Measurements from ENCODE around the gene ATF1. TPM values are rescaled to one million over a fixed set of nuclear protein-coding genes. Genes with fewer than 3 reads are reported as not detected.
A peak's percentile ranks its signal among the peaks of the same experiment; 100 is the strongest.

Gene ATF1
- total RNA-seq, 1 donor from 2014 or later = 47.0 TPM

DNA sequence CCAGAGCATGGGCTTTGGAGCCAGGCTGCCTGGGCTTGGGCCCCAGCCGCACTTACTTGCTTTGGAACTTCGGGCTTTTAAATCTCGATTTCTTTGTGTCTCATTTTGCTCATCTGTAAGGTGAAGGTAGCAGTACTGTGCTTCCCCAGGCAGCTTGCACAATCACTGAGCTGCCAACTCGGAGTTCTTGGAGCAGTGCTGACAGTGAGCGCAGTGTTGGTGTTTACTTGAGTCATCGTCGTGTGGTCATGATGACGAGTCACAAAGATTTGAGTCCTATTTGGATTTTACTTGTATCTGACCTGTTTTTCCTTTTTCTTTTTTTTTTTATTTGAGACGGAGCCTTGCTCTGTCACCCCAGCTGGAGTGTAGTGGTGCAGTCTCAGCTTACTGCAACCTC is 31.3 kb upstream of the ATF1 start:
- Histone ChIP-seq H3K36me3 (peaks cover 100% of the 10 kb centered on the region), H3K27ac (no peak overlapping the region), H3K9me3 (no peaks in the 10 kb centered on the region), H3K4me1 (no peaks in the 10 kb centered on the region), H3K4me3 (no peak overlapping the region), H3K27me3 (ENCODE audit: low read depth) (no peaks in the 10 kb centered on the region)
- ATAC-seq (no peak), DNase-seq (no peak)
- intact Hi-C loops (cut with DNase I) = no loop called here
- TF ChIP-seq, protein P1, sequence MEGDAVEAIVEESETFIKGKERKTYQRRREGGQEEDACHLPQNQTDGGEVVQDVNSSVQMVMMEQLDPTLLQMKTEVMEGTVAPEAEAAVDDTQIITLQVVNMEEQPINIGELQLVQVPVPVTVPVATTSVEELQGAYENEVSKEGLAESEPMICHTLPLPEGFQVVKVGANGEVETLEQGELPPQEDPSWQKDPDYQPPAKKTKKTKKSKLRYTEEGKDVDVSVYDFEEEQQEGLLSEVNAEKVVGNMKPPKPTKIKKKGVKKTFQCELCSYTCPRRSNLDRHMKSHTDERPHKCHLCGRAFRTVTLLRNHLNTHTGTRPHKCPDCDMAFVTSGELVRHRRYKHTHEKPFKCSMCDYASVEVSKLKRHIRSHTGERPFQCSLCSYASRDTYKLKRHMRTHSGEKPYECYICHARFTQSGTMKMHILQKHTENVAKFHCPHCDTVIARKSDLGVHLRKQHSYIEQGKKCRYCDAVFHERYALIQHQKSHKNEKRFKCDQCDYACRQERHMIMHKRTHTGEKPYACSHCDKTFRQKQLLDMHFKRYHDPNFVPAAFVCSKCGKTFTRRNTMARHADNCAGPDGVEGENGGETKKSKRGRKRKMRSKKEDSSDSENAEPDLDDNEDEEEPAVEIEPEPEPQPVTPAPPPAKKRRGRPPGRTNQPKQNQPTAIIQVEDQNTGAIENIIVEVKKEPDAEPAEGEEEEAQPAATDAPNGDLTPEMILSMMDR (IDR thresholded peaks at IDR 0.05) = no peak

DNA sequence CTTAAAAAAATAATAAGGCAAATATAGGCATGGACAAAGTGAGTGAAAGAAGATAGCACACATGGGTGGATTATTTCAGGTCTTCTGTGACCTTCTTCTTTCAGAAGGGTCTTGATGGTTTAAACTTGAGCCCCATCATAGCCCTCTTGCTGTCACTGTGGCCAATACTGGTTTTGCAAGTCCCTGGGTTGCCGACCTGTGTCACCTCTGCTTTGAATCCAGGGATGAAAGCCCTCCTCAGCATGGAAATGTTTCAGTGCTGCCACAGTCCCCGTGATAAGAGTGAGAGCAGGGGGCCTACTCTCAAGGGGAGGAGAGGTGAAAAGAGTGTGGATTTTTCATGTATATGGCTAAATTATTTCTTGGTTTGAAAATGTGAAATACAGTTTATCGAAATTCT is 30.2 kb upstream of the ATF1 start:
- no peak overlapping the region for H3K4me3 ChIP-seq
- TF ChIP-seq, protein P1 (IDR thresholded peaks at IDR 0.05) = no peak
- no peak overlapping the region for H3K27ac ChIP-seq
- ATAC-seq (no peak), DNase-seq (no peak)
- no peaks in the 10 kb centered on the region for H3K27me3 ChIP-seq (ENCODE audit: low read depth)
- H3K36me3 ChIP-seq = peaks cover 100% of the 10 kb centered on the region
- H3K9me3 ChIP-seq = no peaks in the 10 kb centered on the region
- H3K4me1 ChIP-seq = no peaks in the 10 kb centered on the region
- intact Hi-C loops (cut with DNase I) = no loop called here

DNA sequence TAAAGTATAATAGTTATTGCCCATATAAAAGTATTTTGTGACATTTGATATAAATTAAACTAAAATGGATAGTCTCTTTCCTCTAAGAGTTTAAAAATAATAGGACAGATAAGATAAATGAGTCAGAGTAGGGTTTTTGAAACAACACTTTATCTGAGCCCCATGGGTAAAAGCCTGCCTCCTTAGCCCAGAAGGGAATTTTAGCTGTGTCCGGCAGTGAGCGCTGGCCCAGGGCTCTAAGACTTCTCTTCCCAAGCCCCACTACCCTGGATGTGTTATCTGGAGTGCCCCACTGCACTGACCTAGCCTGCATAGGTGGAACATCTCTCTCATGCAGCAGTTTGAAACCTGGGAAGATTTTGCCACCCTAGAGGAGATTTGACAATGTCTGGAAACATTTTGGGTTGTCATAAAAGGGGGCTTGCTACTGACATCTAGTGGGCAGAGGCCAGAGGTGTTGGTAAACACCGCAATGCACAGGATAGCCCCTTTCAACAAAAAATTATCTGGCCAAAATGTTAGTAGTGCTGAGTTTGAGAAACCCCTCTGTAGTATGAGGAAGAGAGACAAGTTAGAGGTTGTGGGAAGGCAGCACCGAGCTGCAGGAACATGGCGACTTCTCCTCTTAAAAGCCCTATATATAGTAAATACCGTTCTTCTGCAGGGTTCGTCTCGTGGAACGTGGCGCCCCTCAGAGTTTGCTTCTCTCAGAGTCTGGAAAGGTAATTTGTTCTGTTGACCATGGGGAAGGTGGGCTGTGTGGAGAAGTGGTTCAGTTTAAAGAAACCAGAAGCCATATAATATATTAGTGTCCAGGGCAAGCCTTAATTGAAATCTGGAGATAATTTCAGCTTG is 29.3 kb upstream of the ATF1 start:
- TF ChIP-seq, protein P1 (IDR thresholded peaks at IDR 0.05) = peak; percentile 49
- no peak overlapping the region for H3K27ac ChIP-seq
- no peak for DNase-seq
- no peaks in the 10 kb centered on the region for H3K9me3 ChIP-seq
- H3K4me3 ChIP-seq = no peak overlapping the region
- H3K36me3 ChIP-seq = peaks cover 100% of the 10 kb centered on the region
- intact Hi-C loops (cut with DNase I) = no loop called here
- ATAC-seq = peak in 1 of 2 donors; percentile 42
- no peaks in the 10 kb centered on the region for H3K4me1 ChIP-seq
- H3K27me3 ChIP-seq (ENCODE audit: low read depth) = no peaks in the 10 kb centered on the region

DNA sequence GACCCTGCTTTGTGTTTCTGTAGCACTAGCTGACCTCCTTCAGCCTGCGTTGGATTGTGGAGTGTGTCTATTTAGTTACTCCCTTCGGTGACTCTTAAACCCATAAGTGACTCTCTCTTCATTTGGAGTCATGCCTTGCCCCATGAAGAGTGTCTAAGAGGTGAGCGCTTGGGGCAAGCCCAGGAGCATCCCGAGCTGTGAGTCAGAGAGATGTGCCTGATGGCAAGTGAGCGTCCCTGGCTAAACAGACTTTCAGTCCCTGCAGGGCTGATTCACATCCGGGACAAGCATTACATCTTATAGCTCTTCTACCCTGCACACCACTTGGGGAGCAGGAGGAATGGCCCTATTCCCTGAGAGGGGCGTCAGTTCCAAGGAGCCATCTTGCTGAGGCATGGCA is 24.3 kb upstream of the ATF1 start:
- H3K27me3 ChIP-seq (ENCODE audit: low read depth) = no peaks in the 10 kb centered on the region
- ATAC-seq (no peak), DNase-seq (no peak)
- no peak overlapping the region for H3K27ac ChIP-seq
- no peaks in the 10 kb centered on the region for H3K9me3 ChIP-seq
- peaks cover 100% of the 10 kb centered on the region for H3K36me3 ChIP-seq
- intact Hi-C loops (cut with DNase I) = no loop called here
- no peak overlapping the region for H3K4me3 ChIP-seq
- TF ChIP-seq, protein P1 (IDR thresholded peaks at IDR 0.05) = no peak
- H3K4me1 ChIP-seq = no peaks in the 10 kb centered on the region

DNA sequence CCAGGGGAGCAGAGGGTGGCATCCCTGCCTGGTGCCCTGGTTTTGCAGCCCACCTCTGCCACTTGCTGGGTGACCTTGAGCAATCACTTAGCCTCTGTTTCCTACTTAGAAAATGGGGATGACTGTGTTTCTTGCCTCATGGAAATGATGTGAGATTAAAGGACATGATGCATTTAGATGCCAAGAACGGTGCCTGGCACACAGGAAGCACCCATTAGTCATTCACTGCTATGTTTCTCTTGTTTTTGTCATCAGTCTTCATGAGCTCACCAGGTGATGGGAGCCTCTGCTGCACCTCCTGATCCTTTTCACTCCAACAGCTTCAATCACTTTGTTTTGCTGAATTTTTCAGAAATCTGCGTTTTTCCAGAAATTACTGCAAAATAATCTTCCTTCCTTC is 23.6 kb upstream of the ATF1 start:
- Histone ChIP-seq H3K36me3 (peaks cover 100% of the 10 kb centered on the region), H3K27me3 (ENCODE audit: low read depth) (no peaks in the 10 kb centered on the region), H3K9me3 (no peaks in the 10 kb centered on the region), H3K27ac (no peak overlapping the region), H3K4me3 (no peak overlapping the region), H3K4me1 (no peaks in the 10 kb centered on the region)
- TF ChIP-seq, protein P1 (IDR thresholded peaks at IDR 0.05) = no peak
- intact Hi-C loops (cut with DNase I) = no loop called here
- DNase-seq = no peak
- no peak for ATAC-seq

Data from lower lobe of right lung (tissue), 2 donors.